Subcutaneous adipose tissue (tissue), 4 donors: Measurements from ENCODE around the gene GCDH. TPM values are rescaled to one million over a fixed set of nuclear protein-coding genes. Genes with fewer than 3 reads are reported as not detected.

ENCODE experiments used
- total RNA-seq, 4 donors: library from RNA; depleted of rRNA; stranded (reverse); fragments of >200 nt; gene quantifications; one replicate each; pipeline ENCODE4 v1.1.0, GENCODE V29; 2016
- TF ChIP-seq, protein P1 (sequence below): fragments of 450-650 bp; IDR thresholded peaks from one replicate; pipeline ENCODE4 v1.5.1; 2016; ENCODE audit warnings: low read depth, mild to moderate bottlenecking, control low read depth, antibody characterized with exemption, moderate library complexity

Gene GCDH
- total RNA-seq, 4 donors from 2014 or later: 34.9 to 98.5 (median 46.0) TPM

DNA sequence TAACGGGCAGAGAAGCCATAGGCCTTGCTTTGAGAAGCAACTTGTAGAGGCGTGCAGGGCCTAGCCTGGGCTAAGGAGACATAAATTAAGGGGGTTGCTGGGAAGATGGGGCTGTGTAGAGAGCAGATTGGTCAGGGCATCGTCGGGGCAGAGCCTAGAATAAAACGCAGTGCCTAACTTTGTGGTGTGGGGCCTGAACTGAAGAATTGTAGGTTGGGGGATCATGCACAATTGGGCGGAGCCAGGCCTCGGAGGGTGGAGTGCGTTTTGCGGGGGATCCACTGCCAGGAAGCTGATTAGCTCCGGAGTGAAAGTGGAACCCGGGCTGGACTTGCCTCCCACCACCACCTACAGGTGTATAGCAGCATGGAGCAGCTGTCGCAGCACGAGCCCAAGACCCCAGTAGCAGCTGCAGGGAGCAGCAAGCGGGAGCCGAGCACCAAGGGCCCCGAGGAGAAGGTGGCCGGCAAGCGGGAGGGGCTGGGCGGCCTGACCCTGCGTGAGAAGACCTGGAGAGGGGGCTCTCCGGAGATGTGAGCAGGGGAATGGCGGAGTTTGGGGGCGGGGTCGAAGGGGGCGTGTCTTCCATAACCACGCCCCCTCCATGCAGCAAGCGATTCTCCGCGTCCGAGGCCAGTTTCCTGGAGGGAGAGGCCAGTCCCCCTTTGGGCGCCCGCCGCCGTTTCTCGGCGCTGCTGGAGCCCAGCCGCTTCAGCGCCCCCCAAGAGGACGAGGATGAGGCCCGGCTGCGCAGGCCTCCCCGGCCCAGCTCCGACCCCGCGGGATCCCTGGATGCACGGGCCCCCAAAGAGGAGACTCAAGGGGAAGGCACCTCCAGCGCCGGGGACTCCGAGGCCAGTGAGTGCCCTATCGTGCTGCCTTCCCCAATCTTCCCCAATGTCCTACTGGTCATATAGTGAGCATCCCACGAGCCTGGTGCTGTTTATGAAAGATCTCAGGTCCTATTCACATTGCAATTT is 23.6 kb upstream of the GCDH start:
- TF ChIP-seq, protein P1, sequence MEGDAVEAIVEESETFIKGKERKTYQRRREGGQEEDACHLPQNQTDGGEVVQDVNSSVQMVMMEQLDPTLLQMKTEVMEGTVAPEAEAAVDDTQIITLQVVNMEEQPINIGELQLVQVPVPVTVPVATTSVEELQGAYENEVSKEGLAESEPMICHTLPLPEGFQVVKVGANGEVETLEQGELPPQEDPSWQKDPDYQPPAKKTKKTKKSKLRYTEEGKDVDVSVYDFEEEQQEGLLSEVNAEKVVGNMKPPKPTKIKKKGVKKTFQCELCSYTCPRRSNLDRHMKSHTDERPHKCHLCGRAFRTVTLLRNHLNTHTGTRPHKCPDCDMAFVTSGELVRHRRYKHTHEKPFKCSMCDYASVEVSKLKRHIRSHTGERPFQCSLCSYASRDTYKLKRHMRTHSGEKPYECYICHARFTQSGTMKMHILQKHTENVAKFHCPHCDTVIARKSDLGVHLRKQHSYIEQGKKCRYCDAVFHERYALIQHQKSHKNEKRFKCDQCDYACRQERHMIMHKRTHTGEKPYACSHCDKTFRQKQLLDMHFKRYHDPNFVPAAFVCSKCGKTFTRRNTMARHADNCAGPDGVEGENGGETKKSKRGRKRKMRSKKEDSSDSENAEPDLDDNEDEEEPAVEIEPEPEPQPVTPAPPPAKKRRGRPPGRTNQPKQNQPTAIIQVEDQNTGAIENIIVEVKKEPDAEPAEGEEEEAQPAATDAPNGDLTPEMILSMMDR: no peak

DNA sequence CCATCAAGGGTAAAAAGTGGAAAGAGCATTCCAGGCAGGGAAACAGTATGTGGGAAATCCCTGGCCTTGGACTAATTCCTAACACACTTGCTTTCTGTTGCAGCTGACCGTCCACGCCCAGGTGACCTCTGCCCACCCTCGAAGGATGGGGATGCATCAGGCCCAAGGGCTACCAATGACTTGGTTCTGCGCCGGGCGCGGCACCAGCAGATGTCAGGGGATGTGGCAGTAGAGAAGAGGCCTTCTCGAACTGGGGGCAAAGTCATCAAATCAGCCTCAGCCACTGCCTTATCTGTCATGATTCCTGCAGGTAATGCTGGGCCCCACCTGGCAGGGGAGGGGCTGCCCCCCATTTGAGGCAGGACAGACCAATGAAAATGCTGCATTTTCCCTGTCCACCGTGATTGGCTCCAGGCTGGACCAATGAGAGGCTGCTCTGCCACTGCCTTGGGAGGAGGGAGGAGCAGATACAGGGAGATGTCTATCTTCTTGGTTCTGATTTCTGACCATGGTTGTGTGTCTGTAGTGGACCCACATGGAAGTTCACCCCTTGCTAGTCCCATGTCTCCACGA is 22.3 kb upstream of the GCDH start:
- TF ChIP-seq, protein P1: no peak

DNA sequence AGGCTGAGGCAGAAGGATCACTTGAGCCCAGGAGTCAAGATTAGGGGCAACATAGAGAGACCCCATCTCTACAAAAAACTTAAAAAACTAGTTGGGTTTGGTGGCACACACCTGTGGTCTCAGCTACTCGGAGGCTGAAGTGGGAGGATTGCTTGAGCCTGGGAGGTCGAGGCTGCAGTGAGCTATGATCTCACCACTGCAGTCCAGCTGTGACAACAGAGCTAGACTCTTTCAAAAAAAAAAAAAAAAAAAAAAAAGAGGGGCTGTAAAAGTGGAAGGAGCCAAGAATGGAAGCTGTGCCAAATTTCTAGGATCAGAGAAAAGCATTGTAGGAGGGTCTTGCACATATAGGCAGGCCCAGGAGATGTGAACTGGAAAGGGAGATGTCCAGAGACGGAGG is 19.3 kb upstream of the GCDH start:
- TF ChIP-seq, protein P1: no peak

DNA sequence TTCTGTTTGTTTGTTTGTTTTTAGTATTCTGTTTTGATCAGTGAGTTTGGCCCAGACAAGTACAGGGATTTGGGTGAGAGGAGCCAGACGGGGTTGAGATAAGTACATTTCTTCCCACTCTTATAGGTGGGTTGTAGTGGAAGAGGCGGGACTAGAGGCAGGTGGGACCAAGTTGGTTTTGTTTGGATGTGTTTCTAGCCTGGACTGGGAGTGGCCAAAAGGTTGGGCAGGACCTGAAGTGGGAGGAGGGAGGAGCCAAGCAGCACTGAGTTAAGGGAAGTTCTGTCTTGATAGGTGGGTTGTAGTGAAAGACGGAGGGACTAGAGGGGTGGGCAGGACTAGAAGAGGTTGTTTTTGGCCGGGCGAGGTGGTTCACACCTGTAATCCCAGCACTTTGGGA is 18.7 kb upstream of the GCDH start:
- TF ChIP-seq, protein P1: no peak

DNA sequence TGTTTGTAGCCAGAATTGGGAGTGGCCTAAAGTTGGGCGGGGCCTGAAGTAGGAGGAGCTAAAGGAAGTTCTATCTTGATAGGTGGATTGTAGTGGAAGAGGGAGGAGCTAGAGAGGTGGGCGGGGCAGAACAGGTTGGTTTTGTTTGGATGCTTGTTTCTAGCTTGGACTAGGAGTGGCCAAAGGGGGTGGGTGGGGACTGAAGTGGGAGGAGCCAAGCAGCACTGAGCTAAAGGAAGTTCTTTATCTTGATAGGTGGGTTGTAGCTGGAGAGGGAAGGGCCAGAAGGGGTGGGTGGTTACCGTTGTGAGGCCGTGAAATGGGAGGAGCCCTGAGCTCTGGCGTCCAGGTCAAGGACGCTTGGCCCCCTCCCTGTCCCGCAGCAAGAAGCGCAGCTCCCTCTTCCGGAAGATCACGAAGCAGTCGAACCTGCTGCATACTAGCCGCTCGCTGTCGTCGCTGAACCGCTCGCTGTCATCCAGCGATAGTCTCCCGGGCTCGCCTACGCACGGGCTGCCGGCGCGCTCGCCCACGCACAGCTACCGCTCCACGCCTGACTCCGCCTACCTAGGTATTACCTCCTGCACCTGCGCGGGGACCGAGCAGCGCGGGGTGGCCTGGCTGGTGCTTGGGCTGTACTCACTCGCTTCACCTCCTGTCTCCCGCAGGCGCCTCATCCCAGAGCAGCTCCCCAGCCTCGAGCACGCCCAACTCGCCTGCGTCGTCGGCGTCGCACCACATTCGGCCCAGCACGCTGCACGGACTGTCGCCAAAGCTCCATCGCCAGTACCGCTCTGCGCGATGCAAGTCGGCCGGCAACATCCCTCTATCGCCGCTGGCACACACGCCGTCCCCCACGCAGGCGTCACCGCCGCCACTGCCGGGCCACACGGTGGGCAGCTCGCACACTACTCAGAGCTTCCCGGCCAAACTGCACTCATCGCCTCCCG is 17.7 kb upstream of the GCDH start:
- TF ChIP-seq, protein P1: no peak

DNA sequence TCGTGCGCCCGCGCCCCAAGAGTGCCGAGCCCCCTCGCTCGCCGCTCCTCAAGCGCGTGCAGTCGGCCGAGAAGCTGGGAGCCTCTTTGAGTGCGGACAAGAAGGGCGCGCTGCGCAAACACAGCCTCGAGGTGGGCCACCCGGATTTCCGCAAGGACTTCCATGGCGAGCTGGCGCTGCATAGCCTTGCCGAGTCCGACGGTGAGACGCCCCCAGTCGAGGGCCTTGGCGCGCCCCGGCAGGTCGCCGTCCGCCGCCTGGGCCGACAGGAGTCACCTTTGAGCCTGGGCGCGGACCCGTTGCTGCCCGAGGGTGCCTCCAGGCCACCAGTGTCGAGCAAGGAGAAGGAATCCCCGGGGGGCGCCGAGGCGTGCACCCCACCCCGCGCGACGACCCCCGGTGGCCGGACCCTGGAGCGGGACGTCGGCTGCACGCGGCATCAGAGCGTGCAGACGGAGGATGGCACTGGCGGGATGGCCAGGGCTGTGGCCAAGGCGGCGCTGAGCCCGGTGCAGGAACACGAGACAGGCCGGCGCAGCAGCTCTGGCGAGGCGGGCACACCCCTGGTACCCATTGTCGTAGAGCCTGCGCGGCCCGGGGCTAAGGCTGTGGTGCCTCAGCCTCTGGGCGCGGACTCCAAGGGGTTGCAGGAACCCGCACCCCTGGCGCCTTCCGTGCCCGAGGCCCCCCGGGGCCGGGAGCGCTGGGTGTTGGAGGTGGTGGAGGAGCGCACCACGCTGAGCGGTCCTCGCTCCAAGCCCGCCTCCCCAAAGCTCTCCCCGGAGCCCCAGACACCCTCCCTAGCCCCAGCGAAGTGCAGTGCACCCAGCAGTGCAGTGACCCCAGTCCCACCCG is 16.8 kb upstream of the GCDH start:
- TF ChIP-seq, protein P1: no peak
